H9 (cell line): ENCODE data around the gene RHOU. TPM values are rescaled to one million over a fixed set of nuclear protein-coding genes. Genes with fewer than 3 reads are reported as not detected.

ENCODE experiments used
- DNase-seq: peaks from one replicate; pipeline ENCODE4 v3.0.0-alpha.2; 2017
- H2AFZ ChIP-seq: one replicate; pipeline ENCODE4 v1.6.1; 2013; ENCODE audit warnings: mild to moderate bottlenecking, low read length, control low read depth, moderate library complexity
- H2AK5ac ChIP-seq: 2 replicates; pipeline ENCODE4 v1.6.1; 2013; ENCODE audit warnings: low read length, control low read depth, mixed read lengths; ENCODE audit not compliant: insufficient read length
- H2BK120ac ChIP-seq: one replicate; pipeline ENCODE4 v1.6.1; 2013; ENCODE audit warnings: low read depth, mild to moderate bottlenecking, low read length, control low read depth, inconsistent platforms; ENCODE audit not compliant: poor library complexity, severe bottlenecking
- H2BK12ac ChIP-seq: 2 replicates; pipeline ENCODE4 v1.6.1; 2013; ENCODE audit warnings: low read length, control low read depth, mixed read lengths, low read depth; ENCODE audit not compliant: insufficient read length
- H2BK15ac ChIP-seq: 2 replicates; pipeline ENCODE4 v1.6.1; 2013; ENCODE audit warnings: low read depth, low read length, control low read depth
- H2BK20ac ChIP-seq: one replicate; pipeline ENCODE4 v1.6.1; 2013; ENCODE audit warnings: low read depth, mild to moderate bottlenecking, low read length, control low read depth, inconsistent platforms; ENCODE audit not compliant: poor library complexity, severe bottlenecking
- H2BK5ac ChIP-seq: 2 replicates; pipeline ENCODE4 v1.6.1; 2013; ENCODE audit warnings: low read length, control low read depth, mixed read lengths; ENCODE audit not compliant: insufficient read length
- H3K14ac ChIP-seq: 2 replicates; pipeline ENCODE4 v1.6.1; 2013; ENCODE audit warnings: low read length, control low read depth; ENCODE audit not compliant: insufficient read depth
- H3K18ac ChIP-seq: 2 replicates; pipeline ENCODE4 v1.6.1; 2013; ENCODE audit warnings: low read depth, mild to moderate bottlenecking, mixed read lengths, low read length, control low read depth; ENCODE audit not compliant: insufficient read length
- H3K23ac ChIP-seq: 2 replicates; pipeline ENCODE4 v1.6.1; 2013; ENCODE audit warnings: low read length, control low read depth, mixed read lengths, low read depth; ENCODE audit not compliant: insufficient read length
- H3K23me2 ChIP-seq: 2 replicates; pipeline ENCODE4 v1.6.1; 2013; ENCODE audit warnings: low read depth, mild to moderate bottlenecking, mixed read lengths, low read length, control low read depth; ENCODE audit not compliant: insufficient read length, poor library complexity, severe bottlenecking
- H3K27ac ChIP-seq: 2 replicates; pipeline ENCODE4 v1.5.1; 2013; ENCODE audit warnings: low read length, control low read depth, mixed read lengths, low read depth; ENCODE audit not compliant: insufficient read length
- H3K27me3 ChIP-seq: 2 replicates; pipeline ENCODE4 v1.6.1; 2013; ENCODE audit warnings: low read length, control low read depth, inconsistent platforms; ENCODE audit not compliant: insufficient read depth
- H3K4ac ChIP-seq: 2 replicates; pipeline ENCODE4 v1.6.1; 2013; ENCODE audit warnings: low read depth, mild to moderate bottlenecking, control low read depth, inconsistent platforms, low read length, moderate library complexity
- H3K4me1 ChIP-seq: 2 replicates; pipeline ENCODE4 v1.6.1; 2013; ENCODE audit warnings: low read length, control low read depth, inconsistent platforms; ENCODE audit not compliant: insufficient read depth
- H3K4me2 ChIP-seq: 2 replicates; pipeline ENCODE4 v1.6.1; 2013; ENCODE audit warnings: low read length, control low read depth, mixed read lengths; ENCODE audit not compliant: insufficient read length, insufficient read depth
- H3K56ac ChIP-seq: 2 replicates; pipeline ENCODE4 v1.6.1; 2013; ENCODE audit warnings: low read depth, mild to moderate bottlenecking, mixed read lengths, low read length, control low read depth; ENCODE audit not compliant: insufficient read length
- H3K79me1 ChIP-seq: 2 replicates; pipeline ENCODE4 v1.6.1; 2013; ENCODE audit warnings: low read depth, mild to moderate bottlenecking, moderate library complexity, low read length, control low read depth, inconsistent platforms; ENCODE audit not compliant: insufficient read depth, poor library complexity, severe bottlenecking
- H3K79me2 ChIP-seq: 2 replicates; pipeline ENCODE4 v1.6.1; 2013; ENCODE audit warnings: low read length, control low read depth, inconsistent platforms; ENCODE audit not compliant: insufficient read depth
- H3K9ac ChIP-seq: 2 replicates; pipeline ENCODE4 v1.6.1; 2013; ENCODE audit warnings: low read length, control low read depth, mixed read lengths; ENCODE audit not compliant: insufficient read length; ENCODE audit errors: extremely low read depth
- H3K9me3 ChIP-seq: one replicate; pipeline ENCODE4 v1.6.1; 2013; ENCODE audit warnings: low read depth, low read length, inconsistent platforms; ENCODE audit not compliant: control insufficient read depth
- H3T11ph ChIP-seq: one replicate; pipeline ENCODE4 v1.6.1; 2013; ENCODE audit warnings: mild to moderate bottlenecking, low read length, control low read depth, inconsistent platforms
- H4K20me1 ChIP-seq: one replicate; pipeline ENCODE4 v1.6.1; 2013; ENCODE audit not compliant: control insufficient read depth, insufficient read length, insufficient read depth
- H4K5ac ChIP-seq: 2 replicates; pipeline ENCODE4 v1.6.1; 2013; ENCODE audit warnings: low read depth, mild to moderate bottlenecking, mixed read lengths, low read length, control low read depth; ENCODE audit not compliant: insufficient read length
- H4K8ac ChIP-seq: replicated peaks from 2 replicates; pipeline ENCODE4 v1.6.1; 2013; ENCODE audit warnings: low read length, control low read depth, mixed read lengths, low read depth; ENCODE audit not compliant: insufficient read length
- H4K91ac ChIP-seq: 2 replicates; pipeline ENCODE4 v1.6.1; 2013; ENCODE audit warnings: low read depth, mild to moderate bottlenecking, moderate library complexity, mixed read lengths, low read length, control low read depth; ENCODE audit not compliant: insufficient read length
- H3K27ac Mint-ChIP-seq, 3 experiments: 2 replicates in 2 of 3; 3 replicates in 1 of 3; pipeline ENCODE4 v1.8.0; 2020 to 2021; ENCODE audit warnings: mixed read lengths in 3 of 3, mild to moderate bottlenecking in 1 of 3, moderate library complexity in 1 of 3
- H3K27me3 Mint-ChIP-seq: 2 replicates; pipeline ENCODE4 v1.8.0; 2021; ENCODE audit warnings: low read depth, mild to moderate bottlenecking, moderate library complexity, mixed read lengths
- H3K36me3 Mint-ChIP-seq, 3 experiments: 2 replicates in 2 of 3; 3 replicates in 1 of 3; pipeline ENCODE4 v1.8.0; 2020 to 2021; ENCODE audit warnings: low read depth in 3 of 3, mixed read lengths in 3 of 3; ENCODE audit not compliant: insufficient read depth in 1 of 3
- H3K4me1 Mint-ChIP-seq, 2 experiments: 2 replicates each; pipeline ENCODE4 v1.8.0; 2020; ENCODE audit warnings: mixed read lengths in 2 of 2
- H3K4me3 Mint-ChIP-seq, 2 experiments: 2 replicates in 1 of 2; 3 replicates in 1 of 2; pipeline ENCODE4 v1.8.0; 2020 to 2021; ENCODE audit warnings: mild to moderate bottlenecking in 2 of 2, mixed read lengths in 2 of 2, moderate library complexity in 1 of 2
- H3K9me3 Mint-ChIP-seq, 2 experiments: 2 replicates in 1 of 2; 3 replicates in 1 of 2; pipeline ENCODE4 v1.8.0; 2020; ENCODE audit warnings: mild to moderate bottlenecking in 2 of 2, mixed read lengths in 2 of 2, moderate library complexity in 1 of 2
- WGBS: extraction: QIAGEN DNeasy Blood & Tissue Kit; methylation state at CpG from one replicate; pipeline ENCODE4 v1.1.7; 2013; ENCODE audit warnings: missing lambda C conversion rate, low lambda C conversion rate, mixed read lengths; ENCODE audit not compliant: insufficient read length; ENCODE audit errors: extremely low coverage; 5-methylcytosine and 5-hydroxymethylcytosine counted together
- total RNA-seq: library from RNA; stranded (reverse); gene quantifications from 2 replicates; pipeline ENCODE4 v1.2.1, GENCODE V29; 2021
- TF ChIP-seq, protein P1 (sequence below): fragments of 200-600 bp; sonication (generic); conservative IDR thresholded peaks from 3 replicates; pipeline ENCODE4 v1.8.0; 2021; ENCODE audit warnings: antibody characterized with exemption, mild to moderate bottlenecking

Gene RHOU
- total RNA-seq, 1 experiment from 2014 or later = 3.9 TPM

DNA sequence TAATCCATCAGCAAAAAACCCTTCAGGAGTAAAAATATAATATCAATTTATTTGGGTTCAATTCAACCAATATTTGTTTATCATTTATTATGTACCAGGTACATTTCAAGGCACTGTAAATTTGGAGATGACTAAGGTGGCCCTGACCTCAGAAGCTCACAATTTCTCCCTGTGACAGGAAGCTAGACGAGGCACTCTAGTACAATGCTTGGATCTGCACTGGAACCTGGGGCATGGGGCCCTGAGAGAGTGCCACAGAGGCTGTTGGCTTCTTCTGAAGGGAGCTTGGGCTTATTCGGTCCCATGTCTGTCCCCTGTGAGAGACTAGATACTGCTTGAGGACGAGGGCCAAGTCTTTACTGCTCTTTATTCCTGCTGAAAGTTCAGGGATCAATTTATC lies 31.5 kb downstream of the RHOU start:
- no peaks in the 10 kb centered on the region for H3K36me3 Mint-ChIP-seq

More for the DNA sequence above, 31.5 kb downstream of the RHOU start:
- H2BK20ac ChIP-seq = no peak overlapping the region
- H3K27me3 Mint-ChIP-seq = peaks cover 26% of the 10 kb centered on the region
- H3K79me2 ChIP-seq = no peaks in the 10 kb centered on the region
- H3K4me3 Mint-ChIP-seq = no peak overlapping the region
- no peak overlapping the region for H3K18ac ChIP-seq
- no peaks in the 10 kb centered on the region for H3K4me1 ChIP-seq
- no peak overlapping the region for H2BK120ac ChIP-seq
- no peak overlapping the region for H3K4me2 ChIP-seq
- H3K9me3 Mint-ChIP-seq = no peaks in the 10 kb centered on the region
- no CpG with 5 or more reads among the region's 3 CpGs for WGBS
- no peak overlapping the region for H2BK5ac ChIP-seq
- no peak overlapping the region for H3K9ac ChIP-seq
- H3K56ac ChIP-seq = no peak overlapping the region
- no peak overlapping the region for H2AK5ac ChIP-seq
- H4K20me1 ChIP-seq = no peaks in the 10 kb centered on the region
- no peaks in the 10 kb centered on the region for H3K23me2 ChIP-seq
- H3K9me3 ChIP-seq = no peaks in the 10 kb centered on the region
- H3K23ac ChIP-seq = no peak overlapping the region
- H3T11ph ChIP-seq = no peak overlapping the region
- H3K14ac ChIP-seq = no peak overlapping the region
- no peak overlapping the region for H2BK12ac ChIP-seq
- H3K4ac ChIP-seq = no peak overlapping the region
- H4K8ac ChIP-seq = no peak overlapping the region
- no peak overlapping the region for H3K27ac ChIP-seq
- peaks cover 0 to 3% of the 10 kb centered on the region in 2 experiments; a peak in 1 of 4 replicates for H3K4me1 Mint-ChIP-seq
- H4K91ac ChIP-seq = no peak overlapping the region
- no peaks in the 10 kb centered on the region for H3K79me1 ChIP-seq
- H3K27ac Mint-ChIP-seq = no peak overlapping the region
- no peak for DNase-seq
- TF ChIP-seq, protein P1, sequence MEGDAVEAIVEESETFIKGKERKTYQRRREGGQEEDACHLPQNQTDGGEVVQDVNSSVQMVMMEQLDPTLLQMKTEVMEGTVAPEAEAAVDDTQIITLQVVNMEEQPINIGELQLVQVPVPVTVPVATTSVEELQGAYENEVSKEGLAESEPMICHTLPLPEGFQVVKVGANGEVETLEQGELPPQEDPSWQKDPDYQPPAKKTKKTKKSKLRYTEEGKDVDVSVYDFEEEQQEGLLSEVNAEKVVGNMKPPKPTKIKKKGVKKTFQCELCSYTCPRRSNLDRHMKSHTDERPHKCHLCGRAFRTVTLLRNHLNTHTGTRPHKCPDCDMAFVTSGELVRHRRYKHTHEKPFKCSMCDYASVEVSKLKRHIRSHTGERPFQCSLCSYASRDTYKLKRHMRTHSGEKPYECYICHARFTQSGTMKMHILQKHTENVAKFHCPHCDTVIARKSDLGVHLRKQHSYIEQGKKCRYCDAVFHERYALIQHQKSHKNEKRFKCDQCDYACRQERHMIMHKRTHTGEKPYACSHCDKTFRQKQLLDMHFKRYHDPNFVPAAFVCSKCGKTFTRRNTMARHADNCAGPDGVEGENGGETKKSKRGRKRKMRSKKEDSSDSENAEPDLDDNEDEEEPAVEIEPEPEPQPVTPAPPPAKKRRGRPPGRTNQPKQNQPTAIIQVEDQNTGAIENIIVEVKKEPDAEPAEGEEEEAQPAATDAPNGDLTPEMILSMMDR = no peak
- H4K5ac ChIP-seq = no peak overlapping the region
- no peaks in the 10 kb centered on the region for H3K27me3 ChIP-seq
- H2AFZ ChIP-seq = no peak overlapping the region
- no peak overlapping the region for H2BK15ac ChIP-seq
